ENCODE measurements around the gene MLPH.

MLPH gene, protein sequence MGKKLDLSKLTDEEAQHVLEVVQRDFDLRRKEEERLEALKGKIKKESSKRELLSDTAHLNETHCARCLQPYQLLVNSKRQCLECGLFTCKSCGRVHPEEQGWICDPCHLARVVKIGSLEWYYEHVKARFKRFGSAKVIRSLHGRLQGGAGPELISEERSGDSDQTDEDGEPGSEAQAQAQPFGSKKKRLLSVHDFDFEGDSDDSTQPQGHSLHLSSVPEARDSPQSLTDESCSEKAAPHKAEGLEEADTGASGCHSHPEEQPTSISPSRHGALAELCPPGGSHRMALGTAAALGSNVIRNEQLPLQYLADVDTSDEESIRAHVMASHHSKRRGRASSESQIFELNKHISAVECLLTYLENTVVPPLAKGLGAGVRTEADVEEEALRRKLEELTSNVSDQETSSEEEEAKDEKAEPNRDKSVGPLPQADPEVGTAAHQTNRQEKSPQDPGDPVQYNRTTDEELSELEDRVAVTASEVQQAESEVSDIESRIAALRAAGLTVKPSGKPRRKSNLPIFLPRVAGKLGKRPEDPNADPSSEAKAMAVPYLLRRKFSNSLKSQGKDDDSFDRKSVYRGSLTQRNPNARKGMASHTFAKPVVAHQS

DNA sequence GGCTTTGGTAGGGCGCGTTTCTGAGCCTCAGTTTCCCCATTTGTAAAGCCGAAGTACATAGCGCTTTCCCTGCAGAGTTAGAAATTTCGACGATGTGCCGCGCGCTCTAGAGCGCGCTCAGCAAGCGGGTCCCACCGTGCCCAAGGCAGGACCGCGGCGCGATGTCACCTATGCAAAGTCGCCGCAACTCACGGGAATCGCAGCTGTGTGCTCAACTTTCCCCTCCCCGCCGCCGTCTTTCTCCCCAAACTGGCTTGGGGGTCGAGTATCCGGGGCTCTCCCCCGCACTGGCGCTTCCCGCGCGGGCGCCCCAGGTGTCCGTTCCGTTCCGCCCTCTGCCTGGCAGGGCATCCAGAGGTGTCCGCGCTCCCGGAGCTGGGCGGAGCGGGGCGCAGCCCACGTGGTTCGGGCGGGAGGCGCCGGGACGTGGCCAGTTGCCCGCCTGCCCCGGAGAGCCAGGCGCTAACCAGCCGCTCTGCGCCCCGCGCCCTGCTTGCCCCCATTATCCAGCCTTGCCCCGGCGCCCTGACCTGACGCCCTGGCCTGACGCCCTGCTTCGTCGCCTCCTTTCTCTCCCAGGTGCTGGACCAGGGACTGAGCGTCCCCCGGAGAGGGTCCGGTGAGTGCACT is at the start of gene MLPH:
MLPH (plus strand) TSS at position 433 of the 630 bp plus-strand sequence. CDS start 6,176 bp downstream, outside the sequence.
- DNase-seq (ENCODE audit: low read depth in 2 of 2, low spot score in 1 of 2): no peak

DNA sequence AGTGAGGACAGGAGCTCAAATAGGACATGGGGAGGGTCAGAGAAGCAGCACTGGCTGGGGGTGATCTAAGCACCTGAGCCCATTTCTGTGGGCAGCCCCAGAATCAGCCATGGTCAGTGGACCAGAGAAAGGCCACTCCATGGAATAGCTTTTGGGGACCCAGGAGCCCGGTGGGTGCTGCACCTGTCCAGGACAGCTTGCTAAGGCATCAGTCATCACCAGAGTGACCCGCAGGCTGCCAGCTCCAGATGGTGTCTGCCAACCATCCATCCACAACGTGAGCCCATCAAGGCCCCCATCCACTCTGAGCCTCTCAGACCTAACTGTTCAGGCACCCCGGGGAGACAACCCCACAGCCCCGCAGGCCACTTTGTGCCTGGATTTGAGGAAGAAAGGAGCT is 49.5 kb upstream of the MLPH start:
- DNase-seq (ENCODE audit: low read depth in 2 of 2, low spot score in 1 of 2): no peak

DNA sequence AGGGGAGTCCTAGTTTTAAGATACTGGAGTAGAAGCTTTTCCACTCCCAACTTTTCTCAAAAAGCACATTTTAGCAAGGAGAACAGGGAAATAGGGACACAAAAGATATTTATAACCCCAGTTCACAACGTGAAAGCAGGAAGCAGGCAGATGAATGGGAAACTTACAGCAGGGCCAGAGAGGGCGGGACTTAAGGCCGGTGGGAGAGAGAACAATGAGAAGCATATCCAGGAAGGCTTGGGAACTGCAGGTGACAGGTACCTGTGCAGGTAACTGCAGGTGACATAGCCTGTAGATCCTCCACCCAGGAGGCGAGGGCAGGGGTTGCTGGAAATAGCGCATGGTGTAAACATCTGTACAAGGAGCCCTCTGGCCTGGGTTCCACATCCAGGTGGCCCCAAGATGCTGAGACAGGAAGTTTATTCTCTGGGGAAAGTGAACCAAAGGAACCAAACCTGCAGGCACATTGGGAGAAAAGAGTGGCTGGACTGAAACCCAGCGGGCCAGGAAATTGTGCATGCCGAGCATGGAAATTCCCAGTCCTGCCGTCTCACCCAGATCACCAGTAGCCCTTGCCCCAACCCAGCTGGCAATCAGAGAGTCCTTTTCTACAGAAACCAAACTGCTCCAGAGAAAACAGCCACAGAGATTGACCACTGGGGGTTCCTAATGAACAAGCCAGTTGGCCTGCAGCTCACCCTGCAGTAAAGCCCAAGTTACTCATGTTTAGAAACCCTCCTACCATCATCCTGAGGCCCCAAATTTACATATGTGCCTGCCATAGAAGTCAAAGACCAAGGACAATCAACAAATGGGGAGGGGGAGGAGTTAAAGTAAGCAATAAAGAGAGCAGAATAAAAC is 48.7 kb upstream of the MLPH start:
- no peak for DNase-seq (ENCODE audit: low read depth in 2 of 2, low spot score in 1 of 2)

DNA sequence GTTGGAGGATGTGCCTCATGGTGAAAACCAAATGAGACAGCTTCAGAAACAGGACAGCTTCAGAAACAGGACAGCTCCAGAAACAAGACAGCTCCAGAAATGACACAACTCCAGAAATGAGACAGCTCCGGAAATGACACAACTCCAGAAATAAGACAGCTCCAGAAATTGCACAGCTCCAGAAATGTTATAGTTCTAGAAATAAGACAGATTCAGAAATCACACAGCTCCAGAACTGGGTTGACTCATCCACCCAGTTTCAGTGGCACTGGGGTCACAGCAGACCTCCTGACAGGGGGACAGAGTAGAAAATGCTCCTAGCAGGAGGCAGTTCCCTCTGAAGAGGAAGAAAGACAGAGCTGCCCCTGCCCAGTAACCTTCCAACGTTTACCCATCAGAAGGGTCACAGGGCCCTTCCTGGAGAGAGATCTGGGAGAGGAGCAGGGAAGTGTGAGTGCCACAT is 46.2 kb upstream of the MLPH start:
- no peak for DNase-seq (ENCODE audit: low read depth in 2 of 2, low spot score in 1 of 2)

DNA sequence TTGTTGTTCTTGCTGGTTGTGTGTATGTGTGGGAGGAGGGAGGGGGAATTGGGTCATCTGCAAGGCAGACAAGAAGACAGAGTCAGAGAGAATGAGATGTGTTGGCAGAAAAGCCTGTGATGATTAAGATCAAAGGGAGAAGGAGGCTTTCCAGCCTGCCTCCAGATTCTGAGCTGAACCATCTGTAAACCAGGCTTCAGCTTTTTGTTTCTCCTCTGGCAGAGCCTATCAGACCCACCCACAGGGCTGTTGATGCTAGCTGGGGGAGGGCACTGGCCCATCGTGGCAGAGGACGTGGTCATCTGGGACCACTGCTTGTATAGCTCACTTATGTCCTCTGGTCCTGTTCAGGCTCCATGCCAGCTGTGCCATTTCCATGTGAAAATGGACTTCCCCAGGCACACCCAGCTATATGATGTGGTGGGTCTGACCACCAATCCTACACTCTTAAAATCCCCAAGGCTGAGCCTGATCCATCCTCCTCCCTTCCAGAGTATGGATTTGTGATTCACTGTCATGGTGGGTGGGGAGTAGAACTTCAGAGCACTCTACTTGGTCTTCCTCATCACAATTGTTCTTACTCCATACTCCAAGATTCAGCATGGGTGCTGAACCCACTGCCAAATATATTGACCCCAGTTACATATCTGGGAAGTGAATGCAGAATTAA is 45.3 kb upstream of the MLPH start:
- DNase-seq (ENCODE audit: low read depth in 2 of 2, low spot score in 1 of 2): no peak

DNA sequence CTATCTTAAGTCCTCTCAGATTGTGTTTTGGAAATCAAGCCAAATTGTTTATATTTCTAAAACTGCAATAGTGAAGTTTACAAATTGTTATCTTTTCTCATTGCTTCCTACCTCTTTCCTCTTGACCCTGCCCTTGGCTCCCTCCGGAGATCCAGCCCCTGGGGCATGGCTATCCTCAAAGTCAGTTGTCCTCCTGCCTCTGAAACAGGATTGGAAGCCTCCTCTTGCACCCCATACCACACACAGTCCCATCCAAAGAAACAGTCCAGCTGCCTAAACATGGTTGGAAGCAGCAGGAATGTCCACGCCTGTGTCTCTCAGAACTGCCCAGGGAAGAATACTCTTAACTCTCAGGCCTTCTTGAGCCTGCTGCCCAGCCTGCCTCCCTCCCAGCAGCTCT is 43.0 kb upstream of the MLPH start:
- DNase-seq (ENCODE audit: low read depth in 2 of 2, low spot score in 1 of 2): no peak

DNA sequence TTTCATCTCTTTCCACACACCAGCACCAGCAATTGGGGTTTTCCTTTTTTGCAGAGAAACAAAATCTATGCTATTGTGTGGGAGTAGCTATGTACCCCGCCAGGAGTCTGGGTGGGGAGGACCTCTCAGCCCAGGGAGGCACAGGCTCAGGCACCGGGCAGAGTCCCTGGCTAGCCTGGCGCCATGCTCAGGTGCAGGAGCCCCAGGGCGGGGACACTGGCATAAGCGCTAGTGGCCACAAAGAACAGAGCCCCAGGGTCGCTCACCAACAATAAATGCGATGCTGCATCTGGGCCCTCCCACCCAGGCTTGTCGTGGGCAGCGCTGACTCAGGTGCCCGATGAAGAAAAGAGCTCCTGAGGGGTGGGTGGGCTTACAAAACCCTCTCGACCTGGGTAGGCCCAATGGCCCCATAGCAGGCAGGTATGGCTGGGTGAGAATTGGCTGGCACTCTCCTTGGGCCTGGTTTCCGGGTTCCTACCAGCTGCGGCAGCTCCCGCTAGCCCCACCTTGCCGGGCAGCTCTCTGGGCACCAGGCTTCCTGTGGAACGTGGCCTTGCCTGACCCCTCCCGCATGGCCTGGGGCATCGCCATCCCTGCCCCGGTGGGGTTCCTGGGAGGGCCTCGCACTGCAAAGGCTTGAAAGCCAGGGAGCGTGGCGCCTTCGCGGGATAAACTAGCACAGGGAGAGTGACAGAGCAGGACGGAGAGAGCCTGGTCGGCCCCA is 41.3 kb upstream of the MLPH start:
- DNase-seq (ENCODE audit: low read depth in 2 of 2, low spot score in 1 of 2): no peak

DNA sequence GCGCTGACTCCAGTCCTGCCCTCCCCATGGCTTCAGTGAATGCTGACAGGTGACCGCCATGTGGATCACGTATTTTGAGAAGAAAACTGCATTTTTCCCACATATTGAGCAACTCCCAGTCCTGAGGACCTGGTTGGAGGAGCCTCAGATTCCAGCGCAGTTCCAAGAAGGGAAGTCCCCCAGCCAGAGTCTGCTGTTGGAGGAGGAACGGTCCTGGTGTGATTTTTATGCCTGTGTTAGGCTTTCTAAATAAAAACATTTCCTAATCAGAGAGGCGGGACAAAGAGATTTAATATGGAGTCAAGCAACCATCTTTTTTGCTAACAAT is 40.7 kb upstream of the MLPH start:
- no peak for DNase-seq (ENCODE audit: low read depth in 2 of 2, low spot score in 1 of 2)

DNA sequence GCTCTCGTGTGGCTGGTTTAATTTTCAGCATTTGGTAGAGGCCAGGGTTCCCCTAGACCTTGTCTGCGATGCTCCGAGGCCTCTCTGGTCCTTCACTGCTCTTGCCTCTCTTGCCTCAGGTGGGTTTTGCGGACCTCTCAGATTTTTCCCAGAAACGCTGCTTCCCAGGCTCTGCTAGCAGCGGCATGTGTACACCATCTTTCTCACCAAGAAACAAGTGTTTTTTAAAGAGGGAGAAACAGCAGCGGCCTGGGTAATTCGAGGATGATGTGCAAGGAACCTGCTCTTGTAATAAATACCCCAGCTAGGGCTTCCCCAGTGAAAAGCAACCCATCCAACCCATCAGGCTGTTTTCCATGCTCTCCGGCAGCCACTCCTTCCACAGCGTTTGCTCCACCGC is 39.6 kb upstream of the MLPH start:
- no peak for DNase-seq (ENCODE audit: low read depth in 2 of 2, low spot score in 1 of 2)

DNA sequence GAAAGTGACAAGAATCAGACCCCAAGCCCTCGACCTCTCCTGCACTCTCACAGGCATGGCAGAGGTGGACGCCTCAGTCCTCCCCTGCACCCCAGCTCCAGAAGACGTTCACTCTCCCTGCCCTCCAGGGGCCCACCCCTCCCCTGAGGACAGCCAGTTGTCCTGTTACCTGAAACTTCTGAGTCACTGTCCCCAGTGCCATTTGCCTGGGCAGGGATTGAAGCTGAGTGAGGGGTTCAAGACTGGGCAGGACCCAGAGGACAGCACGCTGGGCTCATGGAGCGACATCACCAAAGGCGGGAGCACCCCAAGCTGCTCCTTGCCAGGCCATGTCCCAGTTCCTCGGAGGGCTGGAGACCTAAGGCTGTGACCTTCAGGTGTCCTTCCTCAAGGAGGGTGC is 38.9 kb upstream of the MLPH start:
- no peak for DNase-seq (ENCODE audit: low read depth in 2 of 2, low spot score in 1 of 2)

DNA sequence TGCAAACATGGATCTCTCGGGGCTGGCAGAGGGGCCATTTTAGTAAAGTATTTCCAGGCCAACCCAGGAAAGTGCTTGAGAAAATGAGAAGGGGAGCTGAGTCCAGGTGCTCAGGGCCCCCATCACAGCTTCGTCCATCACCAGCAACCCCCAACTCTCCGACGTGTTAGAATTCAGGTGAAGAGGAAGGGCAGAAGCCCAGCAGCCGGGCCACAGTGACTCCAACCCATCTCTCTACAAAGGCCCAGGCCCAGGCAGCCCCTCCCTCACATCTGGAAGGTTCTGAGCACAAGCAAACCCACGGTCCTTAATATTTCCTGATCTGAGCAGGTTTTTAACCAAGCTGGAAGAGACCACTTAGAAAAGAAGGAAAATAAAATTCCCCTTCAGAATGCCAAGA is 38.4 kb upstream of the MLPH start:
- DNase-seq (ENCODE audit: low read depth in 2 of 2, low spot score in 1 of 2): no peak

DNA sequence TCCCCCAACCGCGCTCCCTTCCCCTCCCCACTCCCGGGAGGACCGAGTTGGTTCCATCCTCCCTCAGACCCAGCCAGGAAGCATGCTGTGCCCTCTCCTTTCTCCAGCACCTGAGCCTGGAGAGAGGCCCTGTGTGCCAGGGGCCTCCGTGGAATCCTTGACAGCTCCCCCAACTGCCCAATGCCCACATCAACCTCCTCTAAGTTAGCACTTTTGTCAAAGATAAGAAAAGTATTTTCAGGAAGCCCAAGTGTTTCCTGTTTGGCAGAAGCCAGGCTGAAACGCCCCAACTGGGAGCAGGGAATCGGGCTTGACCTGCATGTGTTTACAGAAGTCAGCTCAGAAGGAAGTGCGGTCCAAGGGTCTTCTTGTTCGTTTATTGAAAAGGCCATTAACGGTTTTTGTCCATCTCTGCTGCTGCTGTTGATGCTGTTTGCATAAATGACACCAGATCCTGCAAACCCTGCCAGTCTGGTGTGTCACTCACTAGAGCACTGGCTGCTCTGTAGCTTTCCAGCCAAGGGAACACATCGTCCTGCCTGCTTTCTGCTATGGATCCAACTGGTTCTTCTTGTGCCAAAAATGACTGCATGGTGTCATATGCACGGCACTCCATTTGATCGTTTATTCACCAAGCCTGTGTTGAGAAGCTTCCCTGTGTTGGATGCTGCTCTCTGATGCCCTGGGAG is 37.7 kb upstream of the MLPH start:
- no peak for DNase-seq (ENCODE audit: low read depth in 2 of 2, low spot score in 1 of 2)

DNA sequence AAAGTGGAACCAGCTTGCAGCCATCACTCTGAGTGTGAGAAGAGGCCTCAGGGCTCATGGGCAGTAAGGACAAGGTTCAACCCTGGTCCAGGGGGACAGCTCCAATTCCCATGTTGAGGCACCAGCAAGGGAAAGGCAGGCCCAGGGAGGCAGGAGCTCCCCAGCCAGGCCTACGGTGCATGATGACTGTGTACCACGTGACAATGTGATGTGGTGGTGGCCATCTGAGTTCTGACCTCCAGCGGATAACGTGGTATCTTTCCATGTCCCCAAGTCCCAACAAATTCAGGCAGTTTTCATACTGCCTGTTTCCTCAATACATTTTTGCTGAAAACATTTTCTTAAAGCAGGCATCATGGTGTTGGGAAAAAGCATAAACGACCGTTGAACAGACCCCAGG is 36.9 kb upstream of the MLPH start:
- DNase-seq (ENCODE audit: low read depth in 2 of 2, low spot score in 1 of 2): no peak

DNA sequence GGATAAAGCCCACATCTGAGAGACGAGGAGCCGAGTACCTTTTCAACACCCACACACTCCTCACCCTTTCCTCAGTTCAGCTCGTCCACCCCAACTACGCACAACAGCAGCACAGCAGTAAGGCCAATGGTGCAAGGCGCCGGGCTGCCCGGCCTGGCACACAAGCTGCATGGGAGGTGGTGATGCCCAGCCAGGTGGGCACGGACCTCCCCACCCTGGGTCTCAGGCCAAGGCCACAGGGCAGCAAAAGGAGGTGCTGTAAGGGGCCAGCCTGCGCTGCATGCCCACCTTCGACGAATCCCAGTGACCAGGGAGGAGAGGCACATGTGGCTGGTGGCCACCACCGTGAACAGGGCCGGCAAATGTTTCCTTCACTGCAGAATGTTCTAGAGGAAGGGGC is 36.5 kb upstream of the MLPH start:
- no peak for DNase-seq (ENCODE audit: low read depth in 2 of 2, low spot score in 1 of 2)

DNA sequence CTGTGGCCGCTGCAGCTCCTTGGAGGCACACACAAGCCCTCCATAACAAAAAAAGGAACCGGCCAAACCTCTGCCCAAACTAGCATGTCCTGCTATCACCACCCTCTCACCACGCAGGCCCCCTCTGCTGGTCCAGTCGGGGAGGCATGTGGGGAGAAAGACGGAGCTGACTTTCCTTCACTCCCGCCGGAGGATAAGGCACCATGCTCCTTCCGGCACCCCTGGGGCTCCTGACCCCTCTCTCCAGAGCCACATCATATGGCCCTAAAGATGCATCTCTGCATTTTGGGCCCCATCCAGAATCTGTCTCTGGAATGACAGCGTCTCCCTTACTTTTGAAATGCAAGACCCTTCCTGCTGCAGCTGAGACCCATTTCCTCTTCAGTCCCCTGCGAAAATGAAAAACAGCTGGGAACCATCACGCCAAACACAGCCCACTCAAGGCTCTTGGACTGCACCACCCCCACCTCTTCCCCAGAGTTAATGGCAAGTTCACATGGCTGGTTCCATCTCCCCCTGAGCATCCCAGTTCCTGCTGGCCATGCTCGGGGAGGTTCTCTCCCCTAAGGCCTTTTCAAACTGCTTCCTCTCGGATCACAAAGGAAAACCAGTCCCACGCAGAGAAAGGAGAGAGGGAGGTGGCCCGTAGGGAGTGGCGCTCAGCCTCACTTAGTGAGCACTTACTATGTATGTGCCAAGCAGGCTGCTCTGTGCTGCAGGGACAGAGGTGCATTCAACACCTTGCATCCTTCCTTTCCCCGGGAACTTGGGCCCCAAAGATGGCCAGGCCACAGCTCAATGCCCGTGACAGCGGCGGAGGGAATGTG is 35.2 kb upstream of the MLPH start:
- DNase-seq (ENCODE audit: low read depth in 2 of 2, low spot score in 1 of 2): no peak

DNA sequence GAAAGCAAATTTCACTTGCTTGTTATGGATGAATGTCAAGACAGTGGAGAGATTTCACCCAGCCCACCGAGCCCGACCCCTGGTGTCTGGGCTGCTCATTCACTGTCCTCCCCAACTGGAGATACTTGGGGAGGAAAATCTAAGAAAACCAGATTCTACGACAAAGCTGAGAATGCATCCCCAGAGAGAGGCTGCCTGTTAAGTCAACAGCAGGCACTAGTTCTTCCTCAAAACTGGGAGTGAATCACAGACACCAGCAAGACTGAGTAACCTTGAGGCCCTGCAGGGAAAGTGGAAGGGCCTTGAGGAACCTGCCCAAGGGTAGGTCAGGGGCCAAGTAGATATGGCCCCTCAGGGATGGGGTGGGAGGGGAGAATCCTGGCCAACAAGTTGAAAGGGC is 34.2 kb upstream of the MLPH start:
- DNase-seq (ENCODE audit: low read depth in 2 of 2, low spot score in 1 of 2): no peak

DNA sequence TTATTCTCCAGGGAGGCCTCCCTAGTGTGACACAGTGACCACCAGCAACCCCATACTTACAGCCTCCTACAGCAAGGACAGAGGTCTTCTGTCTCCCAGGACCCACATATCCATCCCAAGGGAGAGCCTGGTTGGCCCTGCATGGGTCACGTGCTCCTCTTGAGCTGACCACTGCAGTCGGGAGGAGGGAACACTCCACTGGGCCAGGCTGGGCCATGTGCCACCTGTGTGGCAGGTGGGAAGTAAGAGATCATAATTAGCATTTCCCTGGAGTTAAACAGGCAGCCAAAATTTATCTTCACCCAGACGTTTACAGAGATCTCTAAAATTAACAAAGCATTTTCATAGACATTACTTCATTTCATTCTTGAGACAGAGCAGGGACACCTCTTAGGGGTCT is 33.4 kb upstream of the MLPH start:
- DNase-seq (ENCODE audit: low read depth in 2 of 2, low spot score in 1 of 2): no peak

DNA sequence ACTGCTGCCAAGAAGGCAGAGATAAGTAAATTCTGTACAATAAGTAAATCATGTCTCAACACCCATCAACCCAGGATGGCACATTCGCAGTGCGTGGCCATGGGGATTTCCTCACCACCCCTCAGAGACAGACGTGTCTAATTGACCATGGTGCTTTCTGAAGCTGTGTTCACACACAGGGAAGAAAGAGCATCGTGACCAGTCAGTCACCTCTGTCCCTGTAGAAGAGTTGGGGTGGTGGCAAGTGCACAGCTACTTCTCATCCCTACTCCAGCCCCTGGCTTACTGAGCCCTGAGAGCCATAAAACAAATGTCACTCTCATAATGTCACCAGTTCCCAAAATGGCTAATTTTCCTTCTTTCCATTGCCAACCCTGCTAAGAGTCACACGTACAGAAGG is 31.3 kb upstream of the MLPH start:
- DNase-seq (ENCODE audit: low read depth in 2 of 2, low spot score in 1 of 2): no peak
